BLaER1 treated with 17β-estradiol and CSF1 and Interleukin-3, amounts not matched to agents 10 nM and 100 nM (cell line): ENCODE measurements around the gene PLIN1.
"Not testable (repeated sequence)": the region's sequence is repeated elsewhere in the genome, so short reads cannot be mapped to it uniquely, and the experiment has no call there.

Experiments
- H3K27ac ChIP-seq, 11 experiments: shearing (Covaris generic); formaldehyde crosslinking; 2 replicates each; pipeline ENCODE4 v1.8.1; 2022
- H3K27me3 ChIP-seq, 11 experiments: shearing (Covaris generic); formaldehyde crosslinking; 2 replicates each; pipeline ENCODE4 v1.8.1; 2022
- H3K36me3 ChIP-seq, 11 experiments: shearing (Covaris generic); formaldehyde crosslinking; 2 replicates each; pipeline ENCODE4 v1.8.1; 2022
- H3K4me1 ChIP-seq, 10 experiments: shearing (Covaris generic); formaldehyde crosslinking; 2 replicates each; pipeline ENCODE4 v1.8.1; 2022
- H3K4me2 ChIP-seq, 11 experiments: shearing (Covaris generic); formaldehyde crosslinking; 2 replicates each; pipeline ENCODE4 v1.8.1; 2022
- H3K4me3 ChIP-seq, 10 experiments: shearing (Covaris generic); formaldehyde crosslinking; 2 replicates each; pipeline ENCODE4 v1.8.1; 2022
- H3K9ac ChIP-seq, 11 experiments: shearing (Covaris generic); formaldehyde crosslinking; 2 replicates each; pipeline ENCODE4 v1.8.1; 2022
- H3K9me3 ChIP-seq, 11 experiments: shearing (Covaris generic); formaldehyde crosslinking; replicated peaks in 1 of 11; 2 replicates each; pipeline ENCODE4 v1.8.1; 2022
- H4K20me1 ChIP-seq, 11 experiments: shearing (Covaris generic); formaldehyde crosslinking; 2 replicates each; pipeline ENCODE4 v1.8.1; 2022
- Cebpa-rat ChIP-seq, 11 experiments: shearing (Covaris generic); IDR thresholded peaks; 2 replicates each; pipeline ENCODE4 v1.8.1; 2022

PLIN1 gene

DNA sequence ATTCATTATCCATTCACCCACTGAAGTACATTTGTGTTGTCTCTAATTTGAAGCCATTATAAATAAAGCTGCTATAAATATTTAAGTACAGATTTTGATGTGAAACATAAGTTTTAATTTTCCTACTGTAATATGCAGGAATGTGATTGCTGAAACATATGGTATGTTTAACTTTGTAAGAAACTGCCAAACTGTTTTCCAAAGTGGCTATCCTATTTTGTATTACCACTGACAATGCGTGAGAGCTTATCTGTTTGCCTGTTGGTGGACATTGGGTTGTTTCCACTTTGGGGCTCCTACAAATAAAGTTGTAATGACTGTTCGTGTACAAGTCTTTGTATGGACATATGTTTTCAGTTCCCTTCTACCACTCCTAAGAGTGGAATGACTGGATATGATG is 13.9 kb upstream of the PLIN1 start:
- no peak overlapping the region for H3K27ac ChIP-seq
- no peak for TF ChIP-seq Cebpa-rat (IDR thresholded peaks at IDR 0.05)
- H3K9me3 ChIP-seq = peaks cover 5 to 10% (median 8%) of the 10 kb centered on the region in 11 experiments; a peak in 8 of 22 replicates
- no peaks in the 10 kb centered on the region for H3K27me3 ChIP-seq
- no peak overlapping the region for H3K9ac ChIP-seq
- no peak overlapping the region for H3K4me2 ChIP-seq
- no peaks in the 10 kb centered on the region for H3K36me3 ChIP-seq
- H3K4me3 ChIP-seq = no peak overlapping the region
- no peaks in the 10 kb centered on the region for H4K20me1 ChIP-seq
- H3K4me1 ChIP-seq = no peaks in the 10 kb centered on the region

GRCh38 chr15:89690276-89691218 is 11.4 kb upstream of the PLIN1 start, which contains the start of the genes PEX11A and WDR93:
Gene PEX11A (minus strand): TSS chr15:89690754. CDS start chr15:89690632, 122 bp downstream.
Gene WDR93 (plus strand): TSS chr15:89690811. CDS start chr15:89701747, 10,936 bp downstream.
- no peak within 1 kb of the TSS for H3K4me2 ChIP-seq

GRCh38 chr15:89689930-89690275 is 10.7 kb upstream of the PLIN1 start:
- H3K4me1 ChIP-seq, H3K27ac ChIP-seq, H3K9ac ChIP-seq, H4K20me1 ChIP-seq, H3K4me2 ChIP-seq, H3K4me3 ChIP-seq, H3K36me3 ChIP-seq, H3K27me3 ChIP-seq: not testable (repeated sequence)
- H3K9me3 ChIP-seq = peaks cover 5 to 10% (median 8%) of the 10 kb centered on the region in 11 experiments; a peak in 8 of 22 replicates

More at GRCh38 chr15:89690276-89691218, 11.4 kb upstream of the PLIN1 start, which contains the start of the genes PEX11A and WDR93:
- Histone ChIP-seq H3K27ac (no peak within 1 kb of the TSS), H3K9me3 (peaks cover 5 to 10% (median 8%) of the 10 kb centered on the region in 11 experiments; a peak in 8 of 22 replicates), H3K36me3 (no peaks in the 10 kb centered on the region), H3K9ac (no peak within 1 kb of the TSS), H3K4me1 (no peaks in the 10 kb centered on the region), H3K27me3 (no peaks in the 10 kb centered on the region), H4K20me1 (no peaks in the 10 kb centered on the region), H3K4me3 (no peak within 1 kb of the TSS)
- TF ChIP-seq Cebpa-rat (IDR thresholded peaks at IDR 0.05) = no peak

DNA sequence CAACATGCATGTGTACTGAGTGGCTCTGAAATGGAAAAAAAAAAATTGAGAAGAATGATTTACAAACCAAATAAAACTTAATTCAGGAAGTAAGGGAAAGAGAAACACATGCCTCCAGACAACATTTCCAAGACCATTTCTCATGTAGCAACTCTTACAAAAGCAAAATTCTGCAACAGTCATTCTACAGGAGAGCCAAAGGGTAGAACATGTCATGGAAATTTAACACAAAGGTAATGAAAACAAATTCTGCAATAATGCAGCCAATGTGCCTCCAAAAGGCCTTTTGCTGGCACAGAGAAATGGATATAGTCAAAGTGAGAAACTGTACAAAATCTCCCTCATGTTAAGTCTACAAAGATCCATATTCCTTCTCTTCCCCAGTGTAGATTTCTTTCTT is 7.4 kb upstream of the PLIN1 start:
- Histone ChIP-seq H3K9ac (no peak overlapping the region), H3K4me2 (no peak overlapping the region), H4K20me1 (no peaks in the 10 kb centered on the region), H3K36me3 (no peaks in the 10 kb centered on the region), H3K4me3 (no peak overlapping the region), H3K27ac (no peak overlapping the region), H3K4me1 (no peaks in the 10 kb centered on the region), H3K27me3 (no peaks in the 10 kb centered on the region), H3K9me3 (peaks cover 5 to 10% (median 8%) of the 10 kb centered on the region in 11 experiments; a peak in 8 of 22 replicates)
- TF ChIP-seq Cebpa-rat (IDR thresholded peaks at IDR 0.05) = no peak

GRCh38 chr15:89685995-89686394 is 6.8 kb upstream of the PLIN1 start:
- peaks cover 5 to 10% (median 7%) of the 10 kb centered on the region in 11 experiments; a peak in 8 of 22 replicates for H3K9me3 ChIP-seq
- no peaks in the 10 kb centered on the region for H4K20me1 ChIP-seq
- no peak overlapping the region for H3K4me2 ChIP-seq
- no peak overlapping the region for H3K9ac ChIP-seq
- TF ChIP-seq Cebpa-rat (IDR thresholded peaks at IDR 0.05) = no peak
- H3K27me3 ChIP-seq = no peaks in the 10 kb centered on the region
- no peak overlapping the region for H3K4me3 ChIP-seq
- H3K36me3 ChIP-seq = no peaks in the 10 kb centered on the region
- H3K27ac ChIP-seq = no peak overlapping the region
- no peaks in the 10 kb centered on the region for H3K4me1 ChIP-seq

DNA sequence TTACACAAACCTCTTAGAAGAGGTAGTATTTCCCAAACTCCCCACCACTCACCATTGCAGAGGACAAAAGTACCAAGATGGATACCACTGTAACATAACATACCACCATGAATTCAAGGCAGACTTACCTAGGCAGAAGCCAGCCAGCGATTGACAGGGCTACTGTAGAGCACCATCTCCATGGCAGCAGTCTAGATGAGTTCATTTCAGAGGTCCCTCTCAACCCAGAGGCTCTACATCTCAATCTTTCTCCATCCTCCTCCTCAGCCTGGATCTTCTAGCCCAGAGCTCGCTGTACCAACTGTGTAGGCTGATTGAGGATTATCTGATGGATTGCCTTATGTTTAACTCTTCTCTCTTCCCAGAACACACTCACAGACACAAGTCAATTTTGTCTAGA is 2.0 kb upstream of the PLIN1 start:
- H3K9me3 ChIP-seq = no peaks in the 10 kb centered on the region
- H3K4me3 ChIP-seq = no peak overlapping the region
- no peaks in the 10 kb centered on the region for H4K20me1 ChIP-seq
- H3K27ac ChIP-seq = no peak overlapping the region
- H3K27me3 ChIP-seq = no peaks in the 10 kb centered on the region
- H3K9ac ChIP-seq = no peak overlapping the region
- no peaks in the 10 kb centered on the region for H3K4me1 ChIP-seq
- no peak for TF ChIP-seq Cebpa-rat (IDR thresholded peaks at IDR 0.05)
- H3K4me2 ChIP-seq = no peak overlapping the region
- no peaks in the 10 kb centered on the region for H3K36me3 ChIP-seq

- no peaks in the 10 kb centered on the region for H3K4me1 ChIP-seq
- H3K27me3 ChIP-seq = no peaks in the 10 kb centered on the region
- no peak overlapping the region for H3K4me2 ChIP-seq
- H3K4me3 ChIP-seq = no peak overlapping the region
- no peak overlapping the region for H3K27ac ChIP-seq
- TF ChIP-seq Cebpa-rat (IDR thresholded peaks at IDR 0.05) = no peak
- no peaks in the 10 kb centered on the region for H3K36me3 ChIP-seq
- no peak overlapping the region for H3K9ac ChIP-seq
- no peaks in the 10 kb centered on the region for H3K9me3 ChIP-seq
- no peaks in the 10 kb centered on the region for H4K20me1 ChIP-seq
These were observed 1.2 kb upstream of the PLIN1 start for GRCh38 chr15:89680282-89680873.

- H3K27ac ChIP-seq = no peak overlapping the region
- no peak overlapping the region for H3K4me3 ChIP-seq
These were observed 1.8 kb downstream of the PLIN1 start for GRCh38 chr15:89677381-89677780.

GRCh38 chr15:89675606-89676005 is 3.6 kb downstream of the PLIN1 start:
- no peaks in the 10 kb centered on the region for H3K27me3 ChIP-seq
- no peaks in the 10 kb centered on the region for H4K20me1 ChIP-seq
- no peak overlapping the region for H3K4me3 ChIP-seq
- no peak for TF ChIP-seq Cebpa-rat (IDR thresholded peaks at IDR 0.05)
- H3K4me2 ChIP-seq = no peak overlapping the region
- H3K36me3 ChIP-seq = no peaks in the 10 kb centered on the region
- H3K9me3 ChIP-seq = no peaks in the 10 kb centered on the region
- no peak overlapping the region for H3K9ac ChIP-seq
- H3K4me1 ChIP-seq = peaks cover 0 to 5% (median 0%) of the 10 kb centered on the region in 10 experiments; a peak in 1 of 20 replicates
- no peak overlapping the region for H3K27ac ChIP-seq

More at GRCh38 chr15:89677381-89677780, 1.8 kb downstream of the PLIN1 start:
- H3K36me3 ChIP-seq = no peaks in the 10 kb centered on the region
- no peak for TF ChIP-seq Cebpa-rat (IDR thresholded peaks at IDR 0.05)
- no peaks in the 10 kb centered on the region for H3K27me3 ChIP-seq
- no peak overlapping the region for H3K4me2 ChIP-seq
- no peaks in the 10 kb centered on the region for H4K20me1 ChIP-seq
- H3K9ac ChIP-seq = no peak overlapping the region
- H3K4me1 ChIP-seq = peaks cover 0 to 5% (median 0%) of the 10 kb centered on the region in 10 experiments; a peak in 1 of 20 replicates
- H3K9me3 ChIP-seq = no peaks in the 10 kb centered on the region
